GM03348 (cell line): ENCODE data around the gene SRRM3.
A peak's percentile ranks its signal among the peaks of the same experiment; 100 is the strongest.
"Not testable (repeated sequence)": the region's sequence is repeated elsewhere in the genome, so short reads cannot be mapped to it uniquely, and the experiment has no call there.

Source experiments
- DNase-seq: peaks from one replicate; pipeline ENCODE4 v3.0.0; 2012; ENCODE audit warnings: low spot score

Gene SRRM3

GRCh38 chr7:76265299-76265698 lies 63.6 kb downstream of the SRRM3 start:
- no peak for DNase-seq

- DNase-seq: no peak
Measured at GRCh38 chr7:76267107-76267893, 65.6 kb downstream of the SRRM3 start.

GRCh38 chr7:76267894-76268183 lies 66.1 kb downstream of the SRRM3 start:
- DNase-seq: no peak

- DNase-seq: no peak
Measured at GRCh38 chr7:76268376-76268775, 66.7 kb downstream of the SRRM3 start.

- DNase-seq: no peak
Measured at GRCh38 chr7:76269895-76270294, 68.2 kb downstream of the SRRM3 start.

GRCh38 chr7:76271384-76271783 lies 69.7 kb downstream of the SRRM3 start:
- DNase-seq: not testable (repeated sequence)

GRCh38 chr7:76272142-76272541 lies 70.4 kb downstream of the SRRM3 start:
- no peak for DNase-seq

- no peak for DNase-seq
Measured at GRCh38 chr7:76272851-76273497, 71.3 kb downstream of the SRRM3 start.

GRCh38 chr7:76273503-76273902 lies 71.8 kb downstream of the SRRM3 start:
- no peak for DNase-seq

- DNase-seq: no peak
Measured at GRCh38 chr7:76278540-76278939, 76.8 kb downstream of the SRRM3 start.

- no peak for DNase-seq
Measured at GRCh38 chr7:76280408-76280807, 78.7 kb downstream of the SRRM3 start.

GRCh38 chr7:76281006-76281705 lies 79.5 kb downstream of the SRRM3 start:
- DNase-seq: peak; percentile 28

GRCh38 chr7:76281706-76282343 lies 80.1 kb downstream of the SRRM3 start:
- DNase-seq: no peak

- peak; percentile 39 for DNase-seq
Measured at GRCh38 chr7:76282344-76283253, 80.9 kb downstream of the SRRM3 start.

- no peak for DNase-seq
Measured at GRCh38 chr7:76283254-76284159, 81.8 kb downstream of the SRRM3 start.

- no peak for DNase-seq
Measured at GRCh38 chr7:76285604-76286374, 84.1 kb downstream of the SRRM3 start.

GRCh38 chr7:76286842-76287403 lies 85.2 kb downstream of the SRRM3 start:
- DNase-seq: no peak

- DNase-seq: not testable (repeated sequence)
Measured at GRCh38 chr7:76290847-76291350, 89.2 kb downstream of the SRRM3 start.
